HG02571 (cell line): ENCODE results near the gene ATP2B2.

Source experiments
- ATAC-seq: cut with Tn5 transposase; IDR thresholded peaks from one replicate; pipeline ENCODE4 v1.9.1; 2021; ENCODE audit warnings: mild to moderate bottlenecking, moderate library complexity; ENCODE audit not compliant: unreplicated experiment

Gene ATP2B2

GRCh38 chr3:10286596-10287295, 218.6 kb downstream of the ATP2B2 start:
- ATAC-seq: no peak

- no peak for ATAC-seq
Measured at GRCh38 chr3:10286133-10286524, 219.3 kb downstream of the ATP2B2 start.

- ATAC-seq: no peak
Measured at GRCh38 chr3:10285272-10286132, 219.9 kb downstream of the ATP2B2 start.

GRCh38 chr3:10284496-10284895, 220.9 kb downstream of the ATP2B2 start:
- no peak for ATAC-seq

- ATAC-seq: no peak
Measured at GRCh38 chr3:10283638-10284037, 221.7 kb downstream of the ATP2B2 start.

GRCh38 chr3:10281951-10282350, 223.4 kb downstream of the ATP2B2 start:
- no peak for ATAC-seq

- ATAC-seq: no peak
Measured at GRCh38 chr3:10280571-10280970, 224.8 kb downstream of the ATP2B2 start.

- no peak for ATAC-seq
Measured at GRCh38 chr3:10280177-10280529, 225.2 kb downstream of the ATP2B2 start.

- ATAC-seq: no peak
Measured at GRCh38 chr3:10279384-10280176, 225.8 kb downstream of the ATP2B2 start.

GRCh38 chr3:10278501-10278900, 226.9 kb downstream of the ATP2B2 start:
- ATAC-seq: no peak

GRCh38 chr3:10277115-10277625, 228.2 kb downstream of the ATP2B2 start:
- no peak for ATAC-seq

GRCh38 chr3:10274601-10275000, 230.8 kb downstream of the ATP2B2 start:
- ATAC-seq: no peak
